Hypothalamus (tissue), 51 donors: Measurements from ENCODE around the gene TCF7L2.
A peak's percentile ranks its signal among the peaks of the same experiment; 100 is the strongest.

ENCODE experiments used
- DNase-seq, 51 donors: peaks; one replicate each; lab custom pipeline; 2025; lab: John Stamatoyannopoulos, UW

The TCF7L2 gene

GRCh38 chr10:112991888-112992491 lies 41.9 kb downstream of the TCF7L2 start:
- DNase-seq = peak in 31 of 51 donors; percentile 7 to 88 (median 39)

- DNase-seq = no peak
Measured at GRCh38 chr10:112996462-112996861, 46.4 kb downstream of the TCF7L2 start.

- no peak for DNase-seq
Measured at GRCh38 chr10:112999102-112999501, 49.1 kb downstream of the TCF7L2 start.

- peak in 2 of 51 donors; percentile 21 to 34 for DNase-seq
Measured at GRCh38 chr10:113000442-113000841, 50.4 kb downstream of the TCF7L2 start.

GRCh38 chr10:113000876-113001598 lies 51.0 kb downstream of the TCF7L2 start:
- no peak for DNase-seq

- no peak for DNase-seq
Measured at GRCh38 chr10:113001599-113002448, 51.8 kb downstream of the TCF7L2 start.

GRCh38 chr10:113002449-113002777 lies 52.4 kb downstream of the TCF7L2 start:
- DNase-seq = peak in 3 of 51 donors; percentile 14 to 21 (median 15)

GRCh38 chr10:113003052-113003451 lies 53.0 kb downstream of the TCF7L2 start:
- DNase-seq = peak in 19 of 51 donors; percentile 13 to 79 (median 29)

- DNase-seq = no peak
Measured at GRCh38 chr10:113004069-113004618, 54.1 kb downstream of the TCF7L2 start.

GRCh38 chr10:113005380-113005779 lies 55.3 kb downstream of the TCF7L2 start:
- no peak for DNase-seq

GRCh38 chr10:113006656-113007342 lies 56.8 kb downstream of the TCF7L2 start:
- no peak for DNase-seq

- DNase-seq = no peak
Measured at GRCh38 chr10:113007343-113007771, 57.3 kb downstream of the TCF7L2 start.

GRCh38 chr10:113007821-113008220 lies 57.8 kb downstream of the TCF7L2 start:
- DNase-seq = no peak

GRCh38 chr10:113011592-113012374 lies 61.7 kb downstream of the TCF7L2 start:
- DNase-seq = no peak

GRCh38 chr10:113015201-113015600 lies 65.2 kb downstream of the TCF7L2 start:
- DNase-seq = no peak

- DNase-seq = no peak
Measured at GRCh38 chr10:113017376-113017775, 67.3 kb downstream of the TCF7L2 start.

- no peak for DNase-seq
Measured at GRCh38 chr10:113018034-113018433, 68.0 kb downstream of the TCF7L2 start.

- no peak for DNase-seq
Measured at GRCh38 chr10:113019096-113019495, 69.0 kb downstream of the TCF7L2 start.

- no peak for DNase-seq
Measured at GRCh38 chr10:113019692-113020474, 69.8 kb downstream of the TCF7L2 start.
